ENCODE results near the gene LCN15. TPM values are rescaled to one million over a fixed set of nuclear protein-coding genes. Genes with fewer than 3 reads are reported as not detected.

Gene LCN15
- total RNA-seq, 1 experiment from 2014 or later: not detected

- H3K27me3 Mint-ChIP-seq (ENCODE audit: unreplicated experiment): peaks cover 71% of the 10 kb centered on the region
- no peak for DNase-seq
- TF ChIP-seq, protein P1, sequence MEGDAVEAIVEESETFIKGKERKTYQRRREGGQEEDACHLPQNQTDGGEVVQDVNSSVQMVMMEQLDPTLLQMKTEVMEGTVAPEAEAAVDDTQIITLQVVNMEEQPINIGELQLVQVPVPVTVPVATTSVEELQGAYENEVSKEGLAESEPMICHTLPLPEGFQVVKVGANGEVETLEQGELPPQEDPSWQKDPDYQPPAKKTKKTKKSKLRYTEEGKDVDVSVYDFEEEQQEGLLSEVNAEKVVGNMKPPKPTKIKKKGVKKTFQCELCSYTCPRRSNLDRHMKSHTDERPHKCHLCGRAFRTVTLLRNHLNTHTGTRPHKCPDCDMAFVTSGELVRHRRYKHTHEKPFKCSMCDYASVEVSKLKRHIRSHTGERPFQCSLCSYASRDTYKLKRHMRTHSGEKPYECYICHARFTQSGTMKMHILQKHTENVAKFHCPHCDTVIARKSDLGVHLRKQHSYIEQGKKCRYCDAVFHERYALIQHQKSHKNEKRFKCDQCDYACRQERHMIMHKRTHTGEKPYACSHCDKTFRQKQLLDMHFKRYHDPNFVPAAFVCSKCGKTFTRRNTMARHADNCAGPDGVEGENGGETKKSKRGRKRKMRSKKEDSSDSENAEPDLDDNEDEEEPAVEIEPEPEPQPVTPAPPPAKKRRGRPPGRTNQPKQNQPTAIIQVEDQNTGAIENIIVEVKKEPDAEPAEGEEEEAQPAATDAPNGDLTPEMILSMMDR (IDR thresholded peaks at IDR 0.05; ENCODE audit: unreplicated experiment): no peak
- H3K36me3 Mint-ChIP-seq (ENCODE audit: insufficient read depth, unreplicated experiment): no peaks in the 10 kb centered on the region
- H3K27ac Mint-ChIP-seq (ENCODE audit: unreplicated experiment): no peak overlapping the region
- no peaks in the 10 kb centered on the region for H3K9me3 Mint-ChIP-seq (ENCODE audit: low read depth, unreplicated experiment)
- H3K4me1 Mint-ChIP-seq (ENCODE audit: low read depth, unreplicated experiment): no peaks in the 10 kb centered on the region
- CTCF ChIA-PET: no interaction called here
- intact Hi-C loops (cut with micrococcal nuclease; ENCODE audit: unreplicated experiment): no loop called here
- BruUV-seq (replicated peaks): no TSS peak
- H3K4me3 Mint-ChIP-seq (ENCODE audit: low read depth, unreplicated experiment): no peak overlapping the region
These were observed 19.5 kb downstream of the LCN15 start for GRCh38 chr9:136744773-136745172.

DNA sequence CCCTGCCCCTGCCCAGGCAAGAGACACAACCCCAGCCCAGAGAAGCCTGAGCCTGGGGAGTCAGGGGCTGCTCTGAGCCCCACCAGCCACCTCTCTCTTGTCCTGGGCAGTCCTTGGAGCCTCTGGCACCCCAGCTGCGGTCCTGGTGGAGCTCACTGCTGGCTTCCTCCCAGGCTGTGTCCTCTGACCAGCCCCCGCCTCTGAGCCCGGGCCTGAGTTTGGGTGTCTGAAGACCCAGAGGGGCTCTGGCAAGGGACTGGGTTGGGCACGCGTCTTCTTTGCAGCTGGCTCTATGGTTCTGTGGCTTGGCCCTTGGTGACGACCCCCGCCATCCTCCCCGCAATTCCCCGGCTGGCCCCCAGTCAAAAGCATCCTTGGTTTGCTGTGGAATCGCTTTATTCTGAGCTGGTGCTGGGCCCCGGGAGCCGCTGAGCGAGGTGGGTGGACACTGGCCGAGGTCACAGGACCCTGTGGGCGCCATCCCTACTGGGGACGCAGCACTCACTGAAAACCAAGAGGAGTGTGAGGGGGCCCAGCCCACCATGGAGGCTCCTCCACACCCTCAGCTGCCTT, 20.6 kb downstream of the LCN15 start:
- intact Hi-C loops (cut with micrococcal nuclease; ENCODE audit: unreplicated experiment): no loop called here
- Mint-ChIP-seq H3K4me1 (ENCODE audit: low read depth, unreplicated experiment) (no peaks in the 10 kb centered on the region), H3K36me3 (ENCODE audit: insufficient read depth, unreplicated experiment) (no peaks in the 10 kb centered on the region), H3K9me3 (ENCODE audit: low read depth, unreplicated experiment) (no peaks in the 10 kb centered on the region), H3K4me3 (ENCODE audit: low read depth, unreplicated experiment) (no peak overlapping the region), H3K27me3 (ENCODE audit: unreplicated experiment) (peaks cover 71% of the 10 kb centered on the region), H3K27ac (ENCODE audit: unreplicated experiment) (no peak overlapping the region)
- no peak for DNase-seq
- CTCF ChIA-PET: no interaction called here
- TF ChIP-seq, protein P1 (IDR thresholded peaks at IDR 0.05; ENCODE audit: unreplicated experiment): no peak
- BruUV-seq (replicated peaks): no TSS peak

GRCh38 chr9:136742591-136743391, 21.5 kb downstream of the LCN15 start, which contains the start of gene LCN10:
TSS of gene LCN10 (minus strand) at chr9:136742940. CDS start at chr9:136742903, 37 bp downstream.
- H3K27ac Mint-ChIP-seq (ENCODE audit: unreplicated experiment): no peak within 1 kb of the TSS
- H3K4me3 Mint-ChIP-seq (ENCODE audit: low read depth, unreplicated experiment): peak within 1 kb of the TSS; percentile 37
- no peaks in the 10 kb centered on the region for H3K4me1 Mint-ChIP-seq (ENCODE audit: low read depth, unreplicated experiment)
- H3K36me3 Mint-ChIP-seq (ENCODE audit: insufficient read depth, unreplicated experiment): no peaks in the 10 kb centered on the region
- H3K9me3 Mint-ChIP-seq (ENCODE audit: low read depth, unreplicated experiment): no peaks in the 10 kb centered on the region
- DNase-seq: peak; percentile 43
- no TSS peak for BruUV-seq (replicated peaks)
- intact Hi-C loops (cut with micrococcal nuclease; ENCODE audit: unreplicated experiment): no loop called here
- TF ChIP-seq, protein P1 (IDR thresholded peaks at IDR 0.05; ENCODE audit: unreplicated experiment): peak; percentile 27
- H3K27me3 Mint-ChIP-seq (ENCODE audit: unreplicated experiment): peaks cover 69% of the 10 kb centered on the region
- CTCF ChIA-PET: no interaction called here

GRCh38 chr9:136741883-136742571, 22.3 kb downstream of the LCN15 start:
- BruUV-seq (replicated peaks): no TSS peak
- H3K4me3 Mint-ChIP-seq (ENCODE audit: low read depth, unreplicated experiment): peak overlapping the region; percentile 37
- intact Hi-C loops (cut with micrococcal nuclease; ENCODE audit: unreplicated experiment): no loop called here
- H3K36me3 Mint-ChIP-seq (ENCODE audit: insufficient read depth, unreplicated experiment): no peaks in the 10 kb centered on the region
- TF ChIP-seq, protein P1 (IDR thresholded peaks at IDR 0.05; ENCODE audit: unreplicated experiment): no peak
- H3K4me1 Mint-ChIP-seq (ENCODE audit: low read depth, unreplicated experiment): no peaks in the 10 kb centered on the region
- H3K27me3 Mint-ChIP-seq (ENCODE audit: unreplicated experiment): peaks cover 62% of the 10 kb centered on the region
- DNase-seq: no peak
- H3K9me3 Mint-ChIP-seq (ENCODE audit: low read depth, unreplicated experiment): no peaks in the 10 kb centered on the region
- CTCF ChIA-PET: no interaction called here
- H3K27ac Mint-ChIP-seq (ENCODE audit: unreplicated experiment): no peak overlapping the region
